NCI-H748 (cell line): ENCODE results near the gene ZNF561.
A peak's percentile ranks its signal among the peaks of the same experiment; 100 is the strongest.
"Not testable (repeated sequence)": the region's sequence is repeated elsewhere in the genome, so short reads cannot be mapped to it uniquely, and the experiment has no call there.

Experiments
- DNase-seq: peaks from one replicate; lab custom pipeline; 2025; ENCODE audit not compliant: unreplicated experiment; lab: John Stamatoyannopoulos, UW

The ZNF561 gene

DNA sequence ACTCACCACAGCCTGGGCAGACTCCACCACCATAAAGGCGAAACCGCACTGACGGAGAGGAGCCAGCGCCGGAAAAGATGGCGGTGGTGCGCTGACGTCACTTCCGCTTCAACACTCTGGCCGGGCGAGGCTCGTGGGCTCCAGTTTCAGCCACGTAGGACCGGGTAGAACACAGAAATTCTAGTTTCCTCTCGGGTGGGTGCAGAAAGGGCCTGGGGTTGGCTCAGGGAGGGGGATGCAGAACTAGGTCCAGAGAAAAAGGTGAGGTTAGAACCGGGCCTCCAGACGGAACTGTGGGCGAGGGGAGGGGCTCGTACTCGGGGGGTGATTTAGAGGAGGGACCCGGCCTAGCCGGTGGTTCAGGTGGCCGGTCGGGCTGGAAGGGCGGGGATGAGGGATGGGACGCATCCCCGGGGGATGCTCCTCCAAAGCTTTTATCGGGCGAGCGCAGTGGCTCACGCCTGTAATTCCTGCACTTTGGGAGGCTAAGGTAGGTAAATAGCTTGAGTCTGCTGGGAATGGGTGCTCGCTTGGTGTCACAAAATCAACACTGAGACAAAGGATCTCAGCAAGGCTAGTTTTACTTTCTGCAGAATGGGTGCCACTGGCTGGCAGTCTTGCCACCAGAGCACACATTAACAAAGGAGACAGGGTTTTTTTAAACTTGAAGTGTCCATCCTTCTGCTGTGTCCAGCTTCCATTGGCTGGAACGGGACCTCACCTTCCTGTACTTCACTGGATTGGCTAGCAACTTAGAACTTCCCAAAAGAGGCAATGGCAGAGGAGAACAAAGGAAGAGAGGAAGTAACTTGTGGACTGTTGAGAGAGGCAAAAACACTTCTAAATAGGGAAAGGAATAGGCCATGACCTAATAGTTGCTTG is at the start of gene ZNF561:
Gene ZNF561 (minus strand): TSS at position 77 of the 882 bp plus-strand sequence. CDS start 1,776 bp downstream, outside the sequence.
- DNase-seq: peak; percentile 88

GRCh38 chr19:9668544-9668943 is 47.5 kb upstream of the ZNF561 start:
- no peak for DNase-seq

DNA sequence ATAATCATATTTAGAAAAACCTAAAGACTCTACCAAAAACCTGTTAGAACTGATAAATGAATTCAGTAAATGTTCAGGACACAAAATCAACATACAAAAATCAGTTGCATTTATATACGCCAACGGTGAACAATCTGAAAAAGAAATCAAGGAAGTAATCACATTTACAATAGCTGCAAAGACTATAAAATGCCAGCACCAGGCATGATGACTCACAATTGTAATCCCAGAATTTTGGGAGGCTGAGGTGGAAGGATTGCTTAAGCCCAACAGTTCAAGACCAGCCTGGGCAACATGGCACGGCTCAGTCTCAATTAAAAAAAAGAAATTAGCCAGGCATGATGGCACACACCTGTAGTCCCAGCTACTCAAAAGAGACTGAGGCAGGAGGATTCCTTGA is 46.9 kb upstream of the ZNF561 start:
- DNase-seq: no peak

GRCh38 chr19:9658769-9659168 is 37.7 kb upstream of the ZNF561 start:
- DNase-seq: no peak

GRCh38 chr19:9653066-9653555 is 32.1 kb upstream of the ZNF561 start:
- DNase-seq: not testable (repeated sequence)

DNA sequence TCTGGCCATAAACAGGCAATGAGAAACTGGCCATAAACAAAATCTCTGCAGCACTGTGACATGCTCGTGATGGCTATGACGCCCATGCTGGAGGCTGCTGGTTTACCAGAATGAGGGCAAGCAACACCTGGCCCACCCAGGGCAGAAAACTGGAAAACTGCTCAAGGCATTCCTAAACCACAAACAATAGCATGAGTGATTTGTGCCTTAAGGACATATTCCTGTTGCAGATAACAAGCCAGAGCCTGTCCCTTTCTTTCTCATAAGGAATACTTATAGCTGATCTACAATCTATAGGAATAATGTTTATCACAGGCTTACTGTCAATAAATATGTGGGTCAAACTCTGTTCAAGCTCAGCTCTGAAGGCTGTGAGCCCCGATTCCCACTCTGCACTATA is 30.4 kb upstream of the ZNF561 start:
- DNase-seq: not testable (repeated sequence)

DNA sequence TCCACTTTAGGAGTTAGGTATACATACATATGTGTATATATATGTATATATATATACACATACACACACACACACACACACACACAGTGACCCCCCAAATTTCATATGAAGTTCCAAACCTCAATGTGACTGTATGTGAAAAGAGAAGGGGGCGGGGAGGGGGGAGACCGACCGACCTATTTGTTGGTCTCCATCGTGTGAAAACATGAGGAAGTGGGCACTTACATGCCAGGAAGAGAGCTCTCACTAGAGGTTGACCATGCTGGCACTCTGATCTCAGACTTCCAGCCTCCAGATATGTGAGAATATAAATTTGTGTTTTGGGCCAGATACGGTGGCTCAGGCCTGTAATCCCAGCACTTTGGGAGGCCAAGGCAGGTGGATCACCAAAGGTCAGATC is 29.3 kb upstream of the ZNF561 start:
- no peak for DNase-seq

DNA sequence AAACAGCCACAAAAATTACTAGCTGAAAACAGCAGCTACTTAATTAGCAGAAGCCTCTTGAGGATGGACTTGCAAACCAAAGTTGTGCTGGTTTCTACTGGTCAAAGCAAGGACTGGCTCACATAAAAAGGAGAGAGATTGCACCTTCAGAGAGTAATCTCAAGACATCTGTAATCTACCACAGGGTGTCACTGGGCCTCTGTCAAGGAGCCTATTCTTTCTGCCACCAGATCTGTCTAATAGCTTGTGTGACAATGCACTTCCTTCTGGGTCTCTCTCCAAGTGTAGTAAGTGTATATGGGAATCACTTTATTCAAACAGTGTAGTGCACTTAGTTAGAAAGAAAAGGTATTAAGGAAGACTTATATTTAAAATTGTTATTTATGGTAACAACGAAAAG is 24.4 kb upstream of the ZNF561 start:
- no peak for DNase-seq

DNA sequence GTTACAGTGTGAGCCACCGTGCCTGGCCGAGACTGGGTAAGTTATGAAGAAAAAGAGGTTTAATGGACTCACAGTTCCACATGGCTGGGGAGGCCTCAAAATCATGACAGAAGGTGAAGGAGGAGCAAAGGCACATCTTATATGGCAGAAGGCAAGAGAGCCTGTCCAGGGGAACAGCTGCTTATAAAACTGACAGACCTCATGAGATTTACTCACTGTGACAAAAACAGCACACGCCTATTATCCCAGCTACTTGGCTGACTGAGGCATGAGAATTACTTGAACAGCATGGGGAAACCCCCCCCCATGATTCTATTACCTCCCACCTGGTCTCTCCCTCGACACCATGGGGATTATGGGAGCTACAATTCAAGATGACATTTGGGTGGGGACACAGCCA is 23.4 kb upstream of the ZNF561 start:
- no peak for DNase-seq

DNA sequence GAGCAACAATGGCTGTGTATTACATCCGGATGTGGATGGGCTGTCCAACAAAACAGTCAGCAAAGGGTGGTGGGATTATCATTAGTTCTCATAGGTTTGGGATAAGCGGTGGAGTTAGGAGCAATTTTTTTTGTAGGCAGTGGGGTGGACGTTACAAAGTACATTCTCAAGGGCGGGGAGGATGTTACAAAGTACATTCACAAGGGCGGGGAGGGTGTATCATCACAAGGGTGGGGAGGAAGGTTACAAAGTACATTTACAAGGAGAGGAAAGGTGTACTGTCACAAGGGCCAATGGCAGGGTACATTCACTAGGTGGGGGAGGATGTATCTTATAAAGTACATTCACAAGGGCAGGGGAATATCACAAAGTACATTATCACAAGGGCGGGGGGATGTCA is 20.8 kb upstream of the ZNF561 start:
- no peak for DNase-seq

GRCh38 chr19:9640956-9641355 is 19.9 kb upstream of the ZNF561 start:
- no peak for DNase-seq

DNA sequence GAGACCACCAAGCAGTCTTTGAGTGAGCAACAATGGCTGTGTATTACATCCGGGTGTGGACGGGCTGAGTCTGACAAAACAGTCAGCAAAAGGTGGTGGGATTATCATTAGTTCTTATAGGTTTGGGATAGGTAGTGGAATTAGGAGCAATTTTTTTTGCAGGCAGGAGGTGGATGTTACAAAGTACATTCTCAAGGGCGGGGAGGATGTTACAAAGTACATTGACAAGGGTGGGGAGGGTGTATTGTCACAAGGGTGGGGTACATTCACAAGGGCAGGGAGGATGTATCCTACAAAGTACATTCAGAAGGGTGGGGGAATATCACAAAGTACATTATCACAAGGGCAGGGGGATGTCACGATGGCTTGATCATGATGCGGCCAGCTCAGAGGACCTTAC is 15.0 kb upstream of the ZNF561 start:
- DNase-seq: no peak

- DNase-seq: no peak
Measured at GRCh38 chr19:9627856-9628255, 6.8 kb upstream of the ZNF561 start.

DNA sequence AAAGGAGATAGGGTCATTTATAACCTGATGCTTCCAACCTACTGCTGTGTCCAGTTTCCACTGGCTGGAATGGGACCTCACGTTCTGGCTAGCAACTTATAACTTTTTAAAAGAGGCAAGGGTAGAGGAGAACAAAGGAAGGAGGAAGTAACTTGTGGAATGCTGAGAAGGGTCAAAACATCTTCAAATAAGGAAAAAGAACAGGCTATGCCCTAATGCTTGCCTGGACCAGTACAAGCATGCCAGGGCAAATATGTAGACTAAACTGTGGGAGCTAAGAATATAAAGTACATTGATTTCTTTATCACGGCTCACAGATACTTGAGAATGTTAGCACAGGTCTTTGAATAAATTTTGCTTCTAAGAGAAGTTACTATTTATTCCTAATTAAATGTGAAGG is 1.5 kb upstream of the ZNF561 start:
- DNase-seq: no peak

DNA sequence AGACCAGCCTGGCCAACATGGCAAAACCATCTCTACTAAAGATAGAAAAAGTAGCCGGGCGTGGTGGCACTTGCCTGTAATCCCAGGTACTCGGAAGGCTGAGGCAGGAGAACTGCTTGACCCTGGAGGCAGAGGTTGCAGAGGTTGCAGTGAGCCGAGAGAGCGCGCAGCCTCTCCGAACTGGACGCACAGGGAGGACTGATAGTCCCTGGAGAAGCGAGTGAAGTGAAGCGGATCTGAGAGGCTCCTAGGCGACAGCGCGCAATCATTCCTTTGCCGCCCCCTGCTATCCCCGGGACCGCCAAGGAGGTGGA is 233 bp downstream of the ZNF561 start:
- DNase-seq: no peak

GRCh38 chr19:9615844-9616243 is 5.2 kb downstream of the ZNF561 start:
- no peak for DNase-seq

DNA sequence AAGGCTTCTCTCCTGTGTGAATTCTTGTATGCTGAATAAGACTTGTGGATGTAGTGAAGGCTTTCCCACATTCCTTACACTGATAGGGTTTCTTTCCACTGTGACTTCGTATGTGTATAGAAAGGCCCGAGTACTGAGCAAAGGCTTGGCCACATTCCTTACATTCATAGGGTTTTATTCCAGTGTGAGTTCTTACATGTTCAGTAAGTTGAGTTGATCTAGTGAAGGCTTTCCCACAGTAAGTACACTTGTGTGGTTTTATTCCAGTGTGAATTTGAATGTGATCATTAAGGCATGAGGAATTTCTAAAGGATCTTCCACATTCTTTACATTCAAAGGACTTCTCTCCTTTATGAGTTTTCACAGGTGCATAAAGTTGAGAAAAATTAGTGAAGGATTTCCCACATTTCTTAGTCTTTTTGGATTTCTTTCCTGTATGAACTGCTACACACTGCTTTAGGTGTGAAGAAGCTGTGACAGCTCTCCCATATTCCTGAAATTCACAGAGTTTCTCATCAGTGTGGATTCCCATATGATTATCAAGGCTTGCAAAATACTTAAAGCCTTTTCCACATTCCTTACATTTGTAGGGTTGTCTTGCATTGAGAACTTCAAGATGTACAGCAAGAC is 10.4 kb downstream of the ZNF561 start:
- no peak for DNase-seq

DNA sequence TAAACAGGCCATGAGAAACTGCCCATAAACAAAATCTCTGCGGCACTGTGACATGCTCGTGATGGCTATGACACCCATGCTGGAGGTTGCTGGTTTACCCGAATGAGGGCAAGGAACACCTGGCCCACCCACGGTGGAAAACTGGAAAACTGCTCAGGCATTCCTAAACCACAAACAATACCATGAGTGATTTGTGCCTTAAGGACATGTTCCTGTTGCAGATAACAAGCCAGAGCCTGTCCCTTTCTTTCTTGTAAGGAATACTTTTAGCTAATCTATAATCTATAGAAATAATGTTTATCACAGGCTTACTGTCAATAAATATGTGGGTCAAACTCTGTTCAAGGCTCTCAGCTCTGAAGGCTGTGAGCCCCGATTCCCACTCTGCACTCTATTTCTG is 12.1 kb downstream of the ZNF561 start:
- DNase-seq: no peak

GRCh38 chr19:9597027-9597426 is 24.0 kb downstream of the ZNF561 start:
- DNase-seq: no peak

- peak; percentile 75 for DNase-seq
Measured at GRCh38 chr19:9586764-9587163, 34.3 kb downstream of the ZNF561 start.

DNA sequence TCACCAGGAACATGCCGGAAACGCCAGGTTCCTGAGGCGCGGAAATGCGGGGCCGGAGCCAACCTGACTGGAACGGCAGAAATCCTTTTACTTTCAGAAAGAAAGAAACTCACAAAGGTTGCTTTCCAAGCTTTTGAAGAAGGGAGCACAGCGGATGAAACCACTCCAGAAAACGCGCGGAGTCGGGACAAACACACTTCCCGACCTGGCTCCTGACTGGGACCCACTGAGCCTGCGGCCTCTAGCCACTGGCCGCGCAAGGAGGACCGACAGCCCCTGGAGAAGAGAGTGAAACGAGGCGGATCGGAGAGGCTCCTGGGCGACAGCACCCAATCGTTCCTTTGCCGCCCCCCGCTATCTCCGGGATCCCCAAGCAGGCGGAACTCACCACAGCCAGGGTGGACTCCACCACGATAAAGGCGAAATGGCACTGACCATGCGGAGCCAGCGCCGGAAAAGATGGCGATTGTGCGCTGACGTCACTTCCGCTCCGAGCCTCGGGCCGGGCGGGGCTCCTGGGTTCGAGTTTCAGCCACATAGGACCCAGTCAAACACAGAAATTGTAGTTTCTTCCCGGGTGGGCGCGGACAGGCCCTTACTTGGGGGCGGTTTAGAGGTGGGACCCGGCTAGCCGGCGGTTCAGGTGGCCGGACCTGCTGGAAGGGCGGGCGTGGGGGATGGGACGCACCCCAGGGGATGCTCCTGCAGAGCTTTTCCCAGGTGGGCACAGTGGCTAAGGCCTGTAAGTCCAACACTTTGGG is 36.8 kb downstream of the ZNF561 start, which contains the start of gene ZNF121:
Gene ZNF121 (minus strand): TSS at position 432 of the 761 bp plus-strand sequence. CDS start 16,407 bp downstream, outside the sequence.
- DNase-seq: peak; percentile 87
